Pericardium fibroblast (primary cell): Measurements from ENCODE around the gene MCM7. TPM values are rescaled to one million over a fixed set of nuclear protein-coding genes. Genes with fewer than 3 reads are reported as not detected.

Experiments
- total RNA-seq: library from RNA; depleted of rRNA; stranded (reverse); fragments of >200 nt; gene quantifications from 2 replicates; pipeline ENCODE4 v1.2.3, GENCODE V29; 2015

Gene MCM7
- total RNA-seq = 14.5 and 19.7 TPM in 2 replicates

GRCh38 chr7:100101016-100101862 lies at the start of gene MCM7, which contains the start of gene AP4M1:
TSS of gene MCM7 (minus strand) at chr7:100101397. CDS start at chr7:100101294, 103 bp downstream.
TSS of gene AP4M1 (plus strand) at chr7:100101643. CDS start at chr7:100101715, 72 bp downstream.

GRCh38 chr7:100148559-100149328 lies 47.5 kb upstream of the MCM7 start, which contains the start of gene LAMTOR4:
TSS of gene LAMTOR4 (plus strand) at chr7:100148918. CDS start at chr7:100148973, 55 bp downstream.

GRCh38 chr7:100126931-100127865 lies 26.0 kb upstream of the MCM7 start, which contains the start of gene MBLAC1:
TSS of gene MBLAC1 (plus strand) at chr7:100126967. CDS start at chr7:100127396, 429 bp downstream.

DNA sequence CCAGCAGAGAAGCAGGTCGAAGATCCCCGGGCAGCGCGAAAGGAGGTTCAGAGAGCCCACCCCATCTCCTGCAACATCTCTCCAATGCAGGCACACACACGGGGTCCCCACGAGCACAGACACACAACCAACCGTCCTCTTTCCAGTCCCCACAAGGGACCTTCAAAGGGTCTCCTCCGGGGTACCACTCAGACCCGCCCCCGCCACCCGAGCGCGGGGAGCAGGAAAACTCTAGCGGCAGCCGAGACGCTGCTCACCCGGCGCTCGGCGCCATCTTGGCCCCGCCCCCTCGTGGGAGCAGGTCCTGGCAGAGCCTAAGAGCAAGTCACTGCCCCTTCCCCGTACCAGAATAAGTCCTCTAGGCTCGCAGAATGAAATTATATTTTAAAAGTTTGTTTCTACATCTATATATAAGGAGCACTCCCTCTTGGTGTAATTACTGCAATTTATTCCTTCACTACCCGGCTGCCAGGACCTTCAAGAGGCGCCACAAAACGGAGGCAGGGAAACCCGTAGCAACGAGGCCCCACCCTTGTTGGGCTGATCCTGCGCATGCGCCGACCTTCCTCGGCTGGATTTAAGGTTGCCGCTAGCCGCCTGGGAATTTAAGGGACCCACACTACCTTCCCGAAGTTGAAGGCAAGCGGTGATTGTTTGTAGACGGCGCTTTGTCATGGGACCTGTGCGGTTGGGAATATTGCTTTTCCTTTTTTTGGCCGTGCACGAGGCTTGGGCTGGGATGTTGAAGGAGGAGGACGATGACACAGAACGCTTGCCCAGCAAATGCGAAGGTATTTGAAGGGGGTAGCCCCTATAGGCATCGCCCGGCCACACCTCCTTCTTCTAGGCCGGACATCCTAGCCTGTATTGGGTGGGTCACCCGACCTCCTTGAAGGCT lies 18.1 kb upstream of the MCM7 start, which contains the start of the genes CNPY4 and TAF6:
TSS of gene CNPY4 (plus strand) at position 563 of the 898 bp plus-strand sequence. CDS start at position 674, 111 bp downstream.
TSS of gene TAF6 (minus strand) at position 287 of the 898 bp plus-strand sequence. CDS start 5,149 bp downstream, outside the sequence.

GRCh38 chr7:100088621-100089457 lies 12.4 kb downstream of the MCM7 start, which contains the start of gene COPS6:
TSS of gene COPS6 (plus strand) at chr7:100088969. CDS start at chr7:100088991, 22 bp downstream.

DNA sequence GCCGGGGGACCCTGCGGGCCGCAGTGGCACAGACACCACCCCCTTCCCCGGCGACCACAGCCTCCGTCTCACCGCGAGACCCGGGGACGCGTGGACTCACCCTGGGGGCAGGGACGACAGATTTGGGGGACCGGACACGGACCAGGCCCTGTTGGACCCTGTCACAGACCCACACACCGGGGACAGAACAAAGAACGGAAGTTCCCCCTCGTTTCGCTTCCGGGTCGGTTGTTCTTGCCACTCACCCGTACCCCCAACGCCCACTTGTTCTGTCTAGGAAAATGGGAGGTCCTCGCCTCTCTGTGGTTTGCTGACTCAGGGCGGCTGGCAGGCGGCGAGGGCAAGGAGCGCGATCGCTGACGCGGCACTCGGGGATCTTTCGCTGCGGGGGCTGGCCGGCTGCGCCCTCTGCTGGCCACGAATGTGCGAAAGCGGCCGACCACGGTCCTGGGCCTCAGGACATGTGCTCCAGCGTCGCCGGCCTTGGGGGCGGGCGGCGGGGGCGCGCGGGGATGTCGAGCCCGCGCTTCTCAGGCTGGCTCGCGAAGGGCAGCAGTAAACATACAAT lies 19.6 kb downstream of the MCM7 start, which contains the start of gene ZNF3:
TSS of gene ZNF3 (minus strand) at position 189 of the 568 bp plus-strand sequence. CDS start 4,366 bp downstream, outside the sequence.

DNA sequence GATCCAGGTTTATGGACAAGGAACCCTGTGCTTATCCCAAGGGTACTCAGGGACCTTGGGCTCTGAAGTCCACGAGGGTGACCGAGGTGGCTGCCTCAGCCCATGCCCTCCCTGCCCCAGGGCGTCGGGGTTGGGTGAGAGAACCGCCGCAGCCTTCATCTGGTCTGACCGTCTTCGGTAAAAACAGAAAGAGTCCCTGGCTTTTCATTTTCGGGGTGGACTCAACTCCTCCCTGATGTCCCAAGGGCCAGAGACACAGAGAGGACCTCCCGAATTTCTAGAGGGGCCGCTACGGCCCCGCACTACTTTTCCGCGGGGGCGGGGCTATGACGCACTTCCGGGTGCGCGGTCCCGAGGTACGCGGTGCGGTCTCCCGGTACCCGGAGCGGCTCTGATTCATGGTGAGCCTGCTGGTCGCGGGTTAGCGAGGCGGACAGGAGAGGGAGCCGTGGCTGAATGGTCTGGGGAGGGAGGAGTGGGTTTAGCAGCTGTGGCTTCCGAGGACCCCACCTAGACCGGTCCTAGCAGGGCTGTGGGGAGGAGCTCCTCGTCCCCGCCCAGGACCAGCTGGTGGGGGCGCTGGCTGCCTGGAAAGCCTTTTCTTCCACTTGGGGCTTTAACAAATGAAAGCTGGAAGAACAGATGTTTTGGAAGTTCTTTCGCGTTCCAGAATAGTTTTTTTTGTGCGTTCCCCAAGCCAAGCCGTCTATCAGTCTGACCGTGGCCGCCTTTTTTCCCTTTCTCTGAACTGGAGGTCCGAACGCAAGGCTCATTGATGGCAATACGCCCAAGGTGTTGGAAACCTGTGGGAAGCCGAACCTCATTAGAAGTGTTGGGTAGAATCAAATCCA lies 51.5 kb downstream of the MCM7 start, which contains the start of gene ZSCAN21:
TSS of gene ZSCAN21 (plus strand) at position 334 of the 851 bp plus-strand sequence. CDS start 7,233 bp downstream, outside the sequence.

Other genes with a start within 250 kb of the MCM7 start
- not detected in 2 replicates for gene OR2AE1, start 224.4 kb downstream of the MCM7 start, total RNA-seq
- gene TRIM4, start 181.9 kb downstream of the MCM7 start, total RNA-seq = 30.2 and 40.9 TPM in 2 replicates
- not detected in 2 replicates for gene GJC3, start 171.8 kb downstream of the MCM7 start, total RNA-seq
- 0.09 and 4.1 TPM in 2 replicates for gene AZGP1, start 125.4 kb downstream of the MCM7 start, total RNA-seq
- 16.1 and 22.1 TPM in 2 replicates for gene ZKSCAN1, start 85.8 kb downstream of the MCM7 start, total RNA-seq
- 11.3 and 19.2 TPM in 2 replicates for gene ZSCAN21, start 51.6 kb downstream of the MCM7 start, total RNA-seq
- gene ZNF3, start 19.7 kb downstream of the MCM7 start, total RNA-seq = 12.5 and 12.9 TPM in 2 replicates
- gene COPS6, start 12.4 kb downstream of the MCM7 start, total RNA-seq = 55.5 and 58.3 TPM in 2 replicates
- 17.5 and 18.7 TPM in 2 replicates for gene AP4M1, start 246 bp upstream of the MCM7 start, total RNA-seq
- gene TAF6, start 18.0 kb upstream of the MCM7 start, total RNA-seq = 40.3 and 63.7 TPM in 2 replicates
- 25.0 and 28.7 TPM in 2 replicates for gene CNPY4, start 18.2 kb upstream of the MCM7 start, total RNA-seq
- gene MBLAC1, start 25.6 kb upstream of the MCM7 start, total RNA-seq = 3.1 and 3.2 TPM in 2 replicates
- 143 and 196 TPM in 2 replicates for gene LAMTOR4, start 47.5 kb upstream of the MCM7 start, total RNA-seq
- 4.2 and 10.3 TPM in 2 replicates for gene TRAPPC14, start 57.3 kb upstream of the MCM7 start, total RNA-seq
- 2.0 and 4.5 TPM in 2 replicates for gene GAL3ST4, start 67.2 kb upstream of the MCM7 start, total RNA-seq
- 0.23 and 5.0 TPM in 2 replicates for gene GPC2, start 76.0 kb upstream of the MCM7 start, total RNA-seq
- 0.17 and 0.23 TPM in 2 replicates for gene STAG3, start 76.5 kb upstream of the MCM7 start, total RNA-seq
- not detected in 2 replicates for gene PVRIG, start 118.6 kb upstream of the MCM7 start, total RNA-seq
- not detected in 2 replicates for gene SPDYE3, start 206.3 kb upstream of the MCM7 start, total RNA-seq